Measurements from ENCODE around the gene DDTL.
A peak's percentile ranks its signal among the peaks of the same experiment; 100 is the strongest.
"Not testable (repeated sequence)": the region's sequence is repeated elsewhere in the genome, so short reads cannot be mapped to it uniquely, and the experiment has no call there.

DDTL gene

DNA sequence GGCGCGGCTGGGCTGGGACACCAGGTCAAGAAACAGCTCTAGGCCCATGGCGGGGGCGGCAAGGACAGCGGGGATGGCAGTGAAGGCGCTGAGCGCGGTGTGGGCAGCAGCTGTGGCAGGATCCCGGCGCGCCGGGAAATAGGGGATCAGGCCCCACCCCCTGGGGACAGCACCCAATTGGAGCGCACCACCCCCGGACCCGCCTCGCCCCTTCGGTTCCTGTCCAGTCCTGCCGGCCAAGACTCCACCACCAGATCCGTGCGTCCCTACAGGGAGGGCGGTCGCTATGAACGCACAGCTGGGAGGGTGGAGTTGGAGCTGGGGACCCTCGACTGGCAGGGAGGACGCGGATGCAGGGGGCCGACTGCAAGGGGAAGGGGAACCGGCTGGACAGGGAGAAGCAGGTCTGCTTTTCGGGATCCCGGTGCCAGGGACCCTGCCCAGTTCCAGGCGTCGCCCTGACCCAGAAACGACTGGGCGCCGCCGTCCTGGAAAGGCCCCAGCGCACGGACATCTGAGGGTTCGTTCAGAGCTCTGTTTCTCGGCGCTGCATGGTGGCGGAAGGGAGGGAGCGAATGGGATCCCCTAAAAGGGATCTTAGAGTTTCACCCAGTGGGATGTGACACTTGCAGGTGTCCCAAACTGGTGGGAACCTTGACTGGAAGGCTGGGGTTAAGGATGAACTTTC lies 5.5 kb upstream of the DDTL start, which contains the start of gene GSTT2B:
Gene GSTT2B, minus strand, starts transcription at position 112 of the 688 bp plus-strand sequence. Its CDS starts 64 bp downstream, at position 48.
- TF ChIP-seq, protein P1, sequence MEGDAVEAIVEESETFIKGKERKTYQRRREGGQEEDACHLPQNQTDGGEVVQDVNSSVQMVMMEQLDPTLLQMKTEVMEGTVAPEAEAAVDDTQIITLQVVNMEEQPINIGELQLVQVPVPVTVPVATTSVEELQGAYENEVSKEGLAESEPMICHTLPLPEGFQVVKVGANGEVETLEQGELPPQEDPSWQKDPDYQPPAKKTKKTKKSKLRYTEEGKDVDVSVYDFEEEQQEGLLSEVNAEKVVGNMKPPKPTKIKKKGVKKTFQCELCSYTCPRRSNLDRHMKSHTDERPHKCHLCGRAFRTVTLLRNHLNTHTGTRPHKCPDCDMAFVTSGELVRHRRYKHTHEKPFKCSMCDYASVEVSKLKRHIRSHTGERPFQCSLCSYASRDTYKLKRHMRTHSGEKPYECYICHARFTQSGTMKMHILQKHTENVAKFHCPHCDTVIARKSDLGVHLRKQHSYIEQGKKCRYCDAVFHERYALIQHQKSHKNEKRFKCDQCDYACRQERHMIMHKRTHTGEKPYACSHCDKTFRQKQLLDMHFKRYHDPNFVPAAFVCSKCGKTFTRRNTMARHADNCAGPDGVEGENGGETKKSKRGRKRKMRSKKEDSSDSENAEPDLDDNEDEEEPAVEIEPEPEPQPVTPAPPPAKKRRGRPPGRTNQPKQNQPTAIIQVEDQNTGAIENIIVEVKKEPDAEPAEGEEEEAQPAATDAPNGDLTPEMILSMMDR (IDR thresholded peaks at IDR 0.05), result not testable (repeated sequence)

DNA sequence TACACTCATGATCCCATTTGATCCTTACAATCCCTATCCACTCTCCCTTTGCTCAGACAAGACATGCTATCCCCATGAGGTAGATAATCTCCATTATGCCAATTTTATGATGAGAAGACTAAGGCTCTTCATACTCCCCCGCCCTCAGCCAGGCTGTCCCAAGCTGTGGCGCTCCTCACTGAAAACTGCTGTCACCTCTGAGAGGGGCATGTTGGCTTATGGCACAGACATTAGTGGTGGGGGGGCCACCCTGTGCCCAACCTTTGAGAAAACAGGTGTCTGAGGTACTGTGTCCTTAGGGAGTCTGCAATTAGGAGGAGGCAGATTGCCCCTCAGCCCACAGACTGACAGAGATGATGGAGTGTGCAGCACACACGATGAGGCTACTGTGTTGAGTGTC lies 2.4 kb downstream of the DDTL start:
- TF ChIP-seq, protein P1 (IDR thresholded peaks at IDR 0.05), result no peak

DNA sequence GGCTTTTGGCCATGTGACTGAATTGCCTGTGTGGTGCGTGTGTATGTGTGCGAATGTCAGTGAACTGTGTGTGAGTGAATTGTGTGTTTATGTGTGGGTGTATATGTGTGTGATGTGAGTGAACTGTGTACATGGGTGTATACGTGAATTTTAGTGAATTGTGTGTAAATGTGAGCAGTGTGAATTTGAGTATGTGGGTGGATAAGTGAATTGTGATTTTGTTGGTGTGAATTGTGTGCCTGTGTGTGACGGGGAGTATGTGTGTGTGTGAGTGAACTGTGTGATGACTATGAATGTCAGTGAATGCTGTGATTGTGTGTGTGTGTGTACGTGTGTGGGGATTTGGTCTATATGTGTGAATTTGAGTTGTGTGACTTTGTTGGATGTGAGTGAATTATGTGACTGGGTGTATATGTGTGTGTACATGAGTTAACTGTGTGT lies 3.5 kb downstream of the DDTL start:
- TF ChIP-seq, protein P1 (IDR thresholded peaks at IDR 0.05), result no peak

DNA sequence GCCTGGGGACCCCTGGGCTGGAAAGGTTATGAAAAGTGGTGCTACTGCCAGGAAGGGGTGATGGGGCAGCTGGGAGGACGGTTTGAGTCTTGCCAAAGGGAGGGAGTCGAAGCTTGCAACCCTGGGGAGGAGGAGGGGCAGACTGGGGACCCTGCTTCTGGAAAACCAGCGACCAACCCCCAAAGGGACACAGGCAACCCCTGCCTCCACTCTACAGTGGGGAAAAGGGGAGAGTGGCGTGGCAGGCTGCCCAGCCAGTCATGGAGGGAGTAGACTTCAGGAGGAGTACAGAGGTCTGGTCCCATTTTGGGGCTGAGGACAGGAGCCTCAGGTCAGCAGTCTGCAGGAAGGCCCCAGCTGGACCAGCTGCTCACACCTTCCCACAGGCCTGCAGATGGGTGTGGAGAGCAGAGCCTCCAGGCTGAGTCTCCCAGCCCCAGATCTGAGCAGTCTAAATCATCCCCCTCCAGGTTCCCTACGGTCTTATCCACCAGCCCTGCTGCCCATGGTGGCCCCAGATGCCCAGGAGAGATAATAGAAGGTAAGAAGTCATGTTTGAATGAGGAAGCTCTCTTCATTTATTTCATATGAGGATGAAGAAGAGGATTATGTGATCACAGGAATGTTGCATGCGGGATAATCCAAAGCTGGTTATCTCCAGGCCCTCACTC lies 4.3 kb downstream of the DDTL start:
- TF ChIP-seq, protein P1 (IDR thresholded peaks at IDR 0.05), result no peak

DNA sequence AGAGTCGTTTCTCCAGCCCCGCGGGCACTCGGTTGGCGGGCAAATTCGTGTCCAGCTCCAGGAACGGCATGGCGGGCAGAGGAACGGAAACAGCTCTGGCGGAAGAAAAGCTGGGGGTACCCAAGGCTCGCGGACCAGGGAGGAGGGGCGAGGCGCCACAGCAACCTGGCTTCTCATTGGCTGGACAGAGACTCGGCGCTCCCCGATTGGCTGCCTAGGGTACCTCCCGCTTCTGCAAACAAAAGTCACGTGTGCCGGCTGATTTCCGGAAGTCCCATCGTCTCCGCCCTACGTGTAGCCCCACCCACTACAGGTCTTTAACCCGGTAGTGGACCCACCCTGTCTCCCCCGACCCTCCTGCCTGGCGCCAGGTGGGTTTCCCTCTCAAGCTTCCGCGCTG lies 7.7 kb downstream of the DDTL start, which contains the start of gene DDT:
Gene DDT, minus strand, starts transcription at position 97 of the 400 bp plus-strand sequence. Its CDS starts 27 bp downstream, at position 70.
- TF ChIP-seq, protein P1 (IDR thresholded peaks at IDR 0.05), result not testable (repeated sequence)

DNA sequence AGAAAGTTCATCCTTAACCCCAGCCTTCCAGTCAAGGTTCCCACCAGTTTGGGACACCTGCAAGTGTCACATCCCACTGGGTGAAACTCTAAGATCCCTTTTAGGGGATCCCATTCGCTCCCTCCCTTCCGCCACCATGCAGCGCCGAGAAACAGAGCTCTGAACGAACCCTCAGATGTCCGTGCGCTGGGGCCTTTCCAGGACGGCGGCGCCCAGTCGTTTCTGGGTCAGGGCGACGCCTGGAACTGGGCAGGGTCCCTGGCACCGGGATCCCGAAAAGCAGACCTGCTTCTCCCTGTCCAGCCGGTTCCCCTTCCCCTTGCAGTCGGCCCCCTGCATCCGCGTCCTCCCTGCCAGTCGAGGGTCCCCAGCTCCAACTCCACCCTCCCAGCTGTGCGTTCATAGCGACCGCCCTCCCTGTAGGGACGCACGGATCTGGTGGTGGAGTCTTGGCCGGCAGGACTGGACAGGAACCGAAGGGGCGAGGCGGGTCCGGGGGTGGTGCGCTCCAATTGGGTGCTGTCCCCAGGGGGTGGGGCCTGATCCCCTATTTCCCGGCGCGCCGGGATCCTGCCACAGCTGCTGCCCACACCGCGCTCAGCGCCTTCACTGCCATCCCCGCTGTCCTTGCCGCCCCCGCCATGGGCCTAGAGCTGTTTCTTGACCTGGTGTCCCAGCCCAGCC lies 13.0 kb downstream of the DDTL start, which contains the start of gene GSTT2:
Gene GSTT2, plus strand, starts transcription at position 578 of the 684 bp plus-strand sequence.
- TF ChIP-seq, protein P1 (IDR thresholded peaks at IDR 0.05), result not testable (repeated sequence)

DNA sequence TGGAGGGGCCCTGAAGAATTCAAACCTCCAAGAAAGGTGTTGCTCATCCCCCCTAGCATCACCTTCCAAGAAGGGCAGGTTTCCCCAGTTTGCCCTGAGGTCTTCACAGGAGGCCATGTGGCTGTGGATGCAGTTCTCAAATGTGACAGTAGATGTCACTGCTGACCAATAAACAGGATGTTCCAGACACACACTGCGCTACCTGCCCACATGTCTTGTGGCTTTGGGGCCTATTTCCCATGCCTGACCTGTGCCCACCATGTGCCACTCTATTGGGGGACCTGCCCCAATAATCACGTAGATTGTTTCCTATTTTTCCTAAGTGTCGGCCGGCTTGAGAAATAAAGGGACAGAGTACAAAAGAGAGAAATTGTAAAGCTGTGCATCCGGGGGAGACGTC lies 17.7 kb downstream of the DDTL start:
- TF ChIP-seq, protein P1 (IDR thresholded peaks at IDR 0.05), result peak; percentile 57
